ENCODE data around the gene COMT. TPM values are rescaled to one million over a fixed set of nuclear protein-coding genes. Genes with fewer than 3 reads are reported as not detected.

COMT gene
- total and polyA plus RNA-seq, 4 donors = 75.3 to 430 (median 146) TPM

DNA sequence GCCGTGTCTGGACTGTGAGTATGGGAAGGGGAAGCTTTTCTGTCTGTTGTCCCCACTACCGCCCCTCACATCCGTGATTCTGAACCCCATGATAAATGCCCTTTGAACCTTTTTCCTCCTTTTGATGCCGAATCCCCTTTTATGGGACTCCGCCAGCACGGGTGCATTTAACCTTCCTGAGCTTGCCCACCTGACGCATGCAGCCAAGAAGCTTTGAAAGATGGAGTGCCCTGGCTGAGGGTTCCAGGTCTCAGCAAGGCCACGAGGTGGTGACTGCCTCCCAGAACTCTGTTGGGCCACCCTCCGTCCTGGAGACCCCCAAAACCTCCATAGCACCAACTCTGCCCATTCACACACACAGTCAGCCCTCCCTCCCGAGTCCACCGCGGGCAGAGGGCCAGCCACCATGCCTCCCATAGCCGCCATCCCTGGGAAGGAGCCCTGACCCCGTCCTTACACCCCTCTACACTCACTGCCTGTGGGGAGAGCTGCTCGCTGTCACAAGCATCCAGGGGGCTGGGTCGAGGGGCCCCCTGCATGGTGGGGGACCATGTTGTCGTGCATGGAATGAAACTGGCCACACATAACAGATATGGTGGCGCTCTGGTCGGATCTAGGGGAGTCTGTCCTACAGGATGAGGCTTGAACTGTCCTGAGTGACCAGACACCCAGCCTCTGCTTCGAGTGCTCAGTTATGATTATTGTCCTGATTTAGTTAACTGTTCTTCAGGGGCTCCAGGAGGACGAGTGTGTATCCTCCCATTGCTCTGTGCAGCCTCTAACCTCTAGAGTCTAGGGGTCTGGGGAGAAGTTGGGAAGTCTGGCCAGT, 822 bp upstream of the COMT start:
- Histone ChIP-seq H3K27me3 (ENCODE audit: control insufficient read depth in 4 of 4, insufficient read depth in 4 of 4, low read length in 3 of 4) (no peaks in the 10 kb centered on the region), H3K27ac (ENCODE audit: low read depth in 1 of 2, low read length in 2 of 2) (peak overlapping the region; percentile 86 to 89), H3K9me3 (ENCODE audit: control insufficient read depth in 4 of 4, low read length in 3 of 4) (no peaks in the 10 kb centered on the region), H3K36me3 (ENCODE audit: control insufficient read depth in 4 of 4, insufficient read depth in 3 of 4, low read depth in 1 of 4, low read length in 3 of 4) (no peaks in the 10 kb centered on the region), H3K4me3 (ENCODE audit: low read depth in 1 of 3, low read length in 3 of 3) (peak overlapping the region; percentile 37 to 89 (median 54)), H3K9ac (ENCODE audit: low read depth in 1 of 2, low read length in 2 of 2) (peak overlapping the region; percentile 21 to 76), H3K4me1 (ENCODE audit: control insufficient read depth in 4 of 4, insufficient read depth in 4 of 4, low read length in 3 of 4) (peaks cover 11 to 47% (median 28%) of the 10 kb centered on the region in 4 donors)
- TF ChIP-seq NR2F2 (IDR thresholded peaks at IDR 0.05) (no peak), EGR1 (IDR thresholded peaks at IDR 0.05; ENCODE audit: low read depth in 2 of 2) (no peak), FOXA2 (IDR thresholded peaks at IDR 0.05) (no peak), GABPA (IDR thresholded peaks at IDR 0.05 in 1 of 2, conservative IDR thresholded peaks at IDR 0.05 in 1 of 2) (no peak), ZBTB33 (IDR thresholded peaks at IDR 0.05) (no peak), SP1 (IDR thresholded peaks at IDR 0.05) (no peak), HNF4G (IDR thresholded peaks at IDR 0.05) (no peak), HNF4A (conservative IDR thresholded peaks at IDR 0.05) (no peak), FOXA1 (IDR thresholded peaks at IDR 0.05) (no peak), CTCF (IDR thresholded peaks at IDR 0.05; ENCODE audit: low read depth, low read length, missing input control) (no peak), RXRA (IDR thresholded peaks at IDR 0.05) (no peak), REST (IDR thresholded peaks at IDR 0.05) (no peak), RAD21 (IDR thresholded peaks at IDR 0.05) (no peak), TAF1 (conservative IDR thresholded peaks at IDR 0.05) (no peak), JUND (IDR thresholded peaks at IDR 0.05) (no peak), YY1 (IDR thresholded peaks at IDR 0.05) (no peak)
- TF ChIP-seq, protein P1, sequence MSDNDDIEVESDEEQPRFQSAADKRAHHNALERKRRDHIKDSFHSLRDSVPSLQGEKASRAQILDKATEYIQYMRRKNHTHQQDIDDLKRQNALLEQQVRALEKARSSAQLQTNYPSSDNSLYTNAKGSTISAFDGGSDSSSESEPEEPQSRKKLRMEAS (IDR thresholded peaks at IDR 0.05) = no peak
- TF ChIP-seq, protein P2, sequence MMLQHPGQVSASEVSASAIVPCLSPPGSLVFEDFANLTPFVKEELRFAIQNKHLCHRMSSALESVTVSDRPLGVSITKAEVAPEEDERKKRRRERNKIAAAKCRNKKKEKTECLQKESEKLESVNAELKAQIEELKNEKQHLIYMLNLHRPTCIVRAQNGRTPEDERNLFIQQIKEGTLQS (IDR thresholded peaks at IDR 0.05) = no peak
- WGBS = 71% methylated on average over 21 of the region's 21 CpGs
- DNase-seq (ENCODE audit: low spot score) = no peak

Data from liver (tissue), 9 donors.